ENCODE results near the gene ZNF521. TPM values are rescaled to one million over a fixed set of nuclear protein-coding genes. Genes with fewer than 3 reads are reported as not detected.

The ZNF521 gene
- total RNA-seq, 1 experiment from 2014 or later = 0.04 TPM

GRCh38 chr18:25256439-25256838, 95.5 kb downstream of the ZNF521 start:
- CTCF ChIA-PET = no interaction called here
- DNase-seq = no peak
- H3K36me3 ChIP-seq (ENCODE audit: low read depth, low read length) = no peaks in the 10 kb centered on the region
- H3K4me1 ChIP-seq (ENCODE audit: insufficient read depth, low read length) = peaks cover 27% of the 10 kb centered on the region
- intact Hi-C loops (cut with micrococcal nuclease) = no loop called here
- H3K27me3 ChIP-seq (ENCODE audit: low read length) = no peaks in the 10 kb centered on the region
- TF ChIP-seq EZH2phosphoT487 (IDR thresholded peaks at IDR 0.05; ENCODE audit: borderline replicate concordance, low read length) (no peak), CTCF (conservative IDR thresholded peaks at IDR 0.05; ENCODE audit: low read depth, low read length) (no peak), EZH2 (IDR thresholded peaks at IDR 0.05; ENCODE audit: low read length, unreplicated experiment) (no peak)
- H3K4me2 ChIP-seq (ENCODE audit: low read length) = no peak overlapping the region
- POLR2A ChIA-PET (ENCODE audit: unreplicated experiment) = no interaction called here
- no peaks in the 10 kb centered on the region for H3K79me2 ChIP-seq (ENCODE audit: low read length)
- no peaks in the 10 kb centered on the region for H3K9me2 ChIP-seq (replicated peaks; ENCODE audit: low read length)
- H2AFZ ChIP-seq (ENCODE audit: low read length) = no peak overlapping the region
- no peak overlapping the region for H3K9ac ChIP-seq (ENCODE audit: low read length)
- BruUV-seq (replicated peaks) = no TSS peak
- H4K20me1 ChIP-seq (ENCODE audit: low read length) = no peaks in the 10 kb centered on the region
- no peaks in the 10 kb centered on the region for H3F3A ChIP-seq (ENCODE audit: low read length, unreplicated experiment)
- no peak overlapping the region for H3K4me3 ChIP-seq (ENCODE audit: low read length)
- H3K27ac ChIP-seq (ENCODE audit: low read length) = no peak overlapping the region
- ATAC-seq = no peak
- no peaks in the 10 kb centered on the region for H3K9me3 ChIP-seq (ENCODE audit: low read length)

GRCh38 chr18:25253779-25254178, 98.2 kb downstream of the ZNF521 start:
- Histone ChIP-seq H3K27ac (ENCODE audit: low read length) (no peak overlapping the region), H3K9ac (ENCODE audit: low read length) (no peak overlapping the region), H3K4me3 (ENCODE audit: low read length) (no peak overlapping the region), H3K9me2 (replicated peaks; ENCODE audit: low read length) (no peaks in the 10 kb centered on the region), H4K20me1 (ENCODE audit: low read length) (no peaks in the 10 kb centered on the region), H3K27me3 (ENCODE audit: low read length) (no peaks in the 10 kb centered on the region), H3K36me3 (ENCODE audit: low read depth, low read length) (no peaks in the 10 kb centered on the region), H3F3A (ENCODE audit: low read length, unreplicated experiment) (no peaks in the 10 kb centered on the region), H3K4me2 (ENCODE audit: low read length) (peak overlapping the region; percentile 77), H3K4me1 (ENCODE audit: insufficient read depth, low read length) (peaks cover 31% of the 10 kb centered on the region), H2AFZ (ENCODE audit: low read length) (no peak overlapping the region), H3K9me3 (ENCODE audit: low read length) (no peaks in the 10 kb centered on the region), H3K79me2 (ENCODE audit: low read length) (no peaks in the 10 kb centered on the region)
- no TSS peak for BruUV-seq (replicated peaks)
- intact Hi-C loops (cut with micrococcal nuclease) = no loop called here
- ChIA-PET CTCF (no interaction called here), POLR2A (ENCODE audit: unreplicated experiment) (no interaction called here)
- DNase-seq (peak; percentile 9), ATAC-seq (no peak)
- no peak for TF ChIP-seq CTCF (conservative IDR thresholded peaks at IDR 0.05; ENCODE audit: low read depth, low read length)

- H3K9me2 ChIP-seq (replicated peaks; ENCODE audit: low read length) = no peaks in the 10 kb centered on the region
- ChIA-PET POLR2A (ENCODE audit: unreplicated experiment) (no interaction called here), CTCF (no interaction called here)
- no TSS peak for BruUV-seq (replicated peaks)
- peak overlapping the region; percentile 33; the same call in 1 of the 2 replicates for H3K4me3 ChIP-seq (ENCODE audit: low read length)
- H3K27me3 ChIP-seq (ENCODE audit: low read length) = no peaks in the 10 kb centered on the region
- H3K9me3 ChIP-seq (ENCODE audit: low read length) = no peaks in the 10 kb centered on the region
- intact Hi-C loops (cut with micrococcal nuclease) = no loop called here
- peak overlapping the region; percentile 30 for H3K27ac ChIP-seq (ENCODE audit: low read length)
- TF ChIP-seq EZH2 (IDR thresholded peaks at IDR 0.05; ENCODE audit: low read length, unreplicated experiment) (no peak), EZH2phosphoT487 (IDR thresholded peaks at IDR 0.05; ENCODE audit: borderline replicate concordance, low read length) (no peak), CTCF (conservative IDR thresholded peaks at IDR 0.05; ENCODE audit: low read depth, low read length) (no peak)
- ATAC-seq (peak; percentile 62), DNase-seq (peak; percentile 80)
- peak overlapping the region; percentile 77 for H3K4me2 ChIP-seq (ENCODE audit: low read length)
- H3K36me3 ChIP-seq (ENCODE audit: low read depth, low read length) = no peaks in the 10 kb centered on the region
- H3K4me1 ChIP-seq (ENCODE audit: insufficient read depth, low read length) = peaks cover 37% of the 10 kb centered on the region
- no peak overlapping the region for H2AFZ ChIP-seq (ENCODE audit: low read length)
- H3K79me2 ChIP-seq (ENCODE audit: low read length) = no peaks in the 10 kb centered on the region
- H3K9ac ChIP-seq (ENCODE audit: low read length) = no peak overlapping the region
- no peaks in the 10 kb centered on the region for H4K20me1 ChIP-seq (ENCODE audit: low read length)
- H3F3A ChIP-seq (ENCODE audit: low read length, unreplicated experiment) = no peaks in the 10 kb centered on the region
Observed at GRCh38 chr18:25253136-25253535, 98.8 kb downstream of the ZNF521 start.
